Lower leg skin (tissue), 3 donors: Measurements from ENCODE around the gene FST.

Source experiments
- CTCF ChIP-seq, 3 donors: fragments of 450-650 bp; IDR thresholded peaks; one replicate each; pipeline ENCODE4 v1.5.1; 2016; ENCODE audit warnings: antibody characterized with exemption in 3 of 3, mild to moderate bottlenecking in 3 of 3, moderate library complexity in 2 of 3
- POLR2A ChIP-seq, 2 donors: fragments of 450-650 bp; IDR thresholded peaks; one replicate each; pipeline ENCODE4 v1.6.1; 2016 to 2017; ENCODE audit warnings: antibody characterized with exemption in 2 of 2, mild to moderate bottlenecking in 1 of 2, moderate library complexity in 1 of 2

GRCh38 chr5:53512539-53512938, 32.1 kb downstream of the FST start:
- no peak for TF ChIP-seq POLR2A (IDR thresholded peaks at IDR 0.05)
- no peak for TF ChIP-seq CTCF (IDR thresholded peaks at IDR 0.05)
